ENCODE measurements around the gene STAB1. TPM values are rescaled to one million over a fixed set of nuclear protein-coding genes. Genes with fewer than 3 reads are reported as not detected.

The STAB1 gene
- total and polyA plus RNA-seq, 2 of the 13 experiments (the other 11 are each of a cell fraction or from before 2014, with no cell fraction given): 0.09 to 0.34 TPM

- POLR2A ChIA-PET: no interaction called here
- Histone ChIP-seq H4K20me1 (ENCODE audit: insufficient read depth, low read length) (peaks cover 13% of the 10 kb centered on the region), H2AFZ (ENCODE audit: low read length) (no peak overlapping the region), H3K4me3 (replicated peaks in 1 of 3; ENCODE audit: insufficient read depth in 1 of 3, low read depth in 2 of 3, low read length in 3 of 3) (peak overlapping the region; percentile 54 to 86 (median 62)), H3K9ac (ENCODE audit: insufficient read depth, low read depth, low read length) (peak overlapping the region; percentile 93), H3K36me3 (replicated peaks in 1 of 2; ENCODE audit: control insufficient read depth in 1 of 2, insufficient read depth in 2 of 2, low read length in 2 of 2) (peaks cover 0 to 18% of the 10 kb centered on the region in 2 experiments; a peak in 3 of 5 replicates), H3K9me3 (ENCODE audit: low read length) (no peaks in the 10 kb centered on the region), H3K27me3 (ENCODE audit: control insufficient read depth in 1 of 2, insufficient read depth in 2 of 2, low read length in 2 of 2) (no peaks in the 10 kb centered on the region; a peak in 1 of 5 replicates), H3K27ac (ENCODE audit: extremely low read length, insufficient read depth, low read length) (peak overlapping the region; percentile 87), H3K4me2 (ENCODE audit: low read depth, low read length) (peak overlapping the region; percentile 98), H3K79me2 (ENCODE audit: insufficient read depth, low read length) (peaks cover 52% of the 10 kb centered on the region), H3K4me1 (ENCODE audit: insufficient read depth, low read length) (peaks cover 54% of the 10 kb centered on the region)
- TSS peak; percentile 60 for BruUV-seq (replicated peaks)
- in situ Hi-C loops (cut with HindIII; ENCODE audit: extremely low pct_ligation_motif_present, low pct_unique_long_range_greater_than_20kb): no loop called here
- DNase-seq (ENCODE audit: low spot score) (no peak), ATAC-seq (peak; percentile 0), FAIRE-seq (no peak)
- intact Hi-C loops (cut with micrococcal nuclease; ENCODE audit: unreplicated experiment): no loop called here
- CTCF ChIA-PET (ENCODE audit: low intra/inter-chr PET ratio, low total read pairs): no interaction called here
- WGBS (ENCODE audit: low lambda C conversion rate): 0% methylated on average over 3 of the region's 6 CpGs
- peak; percentile 57; the same call in 1 of the 2 replicates for TF ChIP-seq ZNF83 (CRISPR knock-in tag; IDR thresholded peaks at IDR 0.05; ENCODE audit: borderline replicate concordance)
- peak; percentile 85; the same call in 1 of the 2 replicates for TF ChIP-seq DNMT3B (CRISPR knock-in tag; conservative IDR thresholded peaks at IDR 0.05)
- TF ChIP-seq RFXAP (CRISPR knock-in tag; IDR thresholded peaks at IDR 0.05; ENCODE audit: borderline replicate concordance): no peak
- 0 out of 2 replicates have a peak, but pooled peaks have one; percentile 3 for TF ChIP-seq SNAPC2 (CRISPR knock-in tag; IDR thresholded peaks at IDR 0.05)
- TF ChIP-seq NR2F6 (IDR thresholded peaks at IDR 0.05): no peak
- 0 out of 2 replicates have a peak, but pooled peaks have one; percentile 43 for TF ChIP-seq NR2F6 (CRISPR knock-in tag; IDR thresholded peaks at IDR 0.05)
- TF ChIP-seq TCF7 (IDR thresholded peaks at IDR 0.05; ENCODE audit: low read depth): no peak
- 0 out of 2 replicates have a peak, but pooled peaks have one; percentile 74 for TF ChIP-seq FOXO4 (CRISPR knock-in tag; conservative IDR thresholded peaks at IDR 0.05)
- no peak for TF ChIP-seq ZNF224 (CRISPR knock-in tag; IDR thresholded peaks at IDR 0.05)
- TF ChIP-seq GATA4 (IDR thresholded peaks at IDR 0.05; ENCODE audit: borderline replicate concordance, low read depth): no peak
- TF ChIP-seq ZBTB38 (CRISPR knock-in tag; IDR thresholded peaks at IDR 0.05): peak; percentile 1; the same call in 1 of the 2 replicates
- TF ChIP-seq ZNF547 (CRISPR knock-in tag; IDR thresholded peaks at IDR 0.05): 0 out of 2 replicates have a peak, but pooled peaks have one; percentile 5
- TF ChIP-seq MBD4 (IDR thresholded peaks at IDR 0.05; ENCODE audit: borderline replicate concordance, low read length): no peak
- TF ChIP-seq SMYD3 (CRISPR knock-in tag; IDR thresholded peaks at IDR 0.05): 0 out of 2 replicates have a peak, but pooled peaks have one; percentile 71
- TF ChIP-seq REL (CRISPR knock-in tag; conservative IDR thresholded peaks at IDR 0.05): 0 out of 2 replicates have a peak, but pooled peaks have one; percentile 39
- no peak for TF ChIP-seq ZNF503 (CRISPR knock-in tag; IDR thresholded peaks at IDR 0.05)
- TF ChIP-seq, protein P1, sequence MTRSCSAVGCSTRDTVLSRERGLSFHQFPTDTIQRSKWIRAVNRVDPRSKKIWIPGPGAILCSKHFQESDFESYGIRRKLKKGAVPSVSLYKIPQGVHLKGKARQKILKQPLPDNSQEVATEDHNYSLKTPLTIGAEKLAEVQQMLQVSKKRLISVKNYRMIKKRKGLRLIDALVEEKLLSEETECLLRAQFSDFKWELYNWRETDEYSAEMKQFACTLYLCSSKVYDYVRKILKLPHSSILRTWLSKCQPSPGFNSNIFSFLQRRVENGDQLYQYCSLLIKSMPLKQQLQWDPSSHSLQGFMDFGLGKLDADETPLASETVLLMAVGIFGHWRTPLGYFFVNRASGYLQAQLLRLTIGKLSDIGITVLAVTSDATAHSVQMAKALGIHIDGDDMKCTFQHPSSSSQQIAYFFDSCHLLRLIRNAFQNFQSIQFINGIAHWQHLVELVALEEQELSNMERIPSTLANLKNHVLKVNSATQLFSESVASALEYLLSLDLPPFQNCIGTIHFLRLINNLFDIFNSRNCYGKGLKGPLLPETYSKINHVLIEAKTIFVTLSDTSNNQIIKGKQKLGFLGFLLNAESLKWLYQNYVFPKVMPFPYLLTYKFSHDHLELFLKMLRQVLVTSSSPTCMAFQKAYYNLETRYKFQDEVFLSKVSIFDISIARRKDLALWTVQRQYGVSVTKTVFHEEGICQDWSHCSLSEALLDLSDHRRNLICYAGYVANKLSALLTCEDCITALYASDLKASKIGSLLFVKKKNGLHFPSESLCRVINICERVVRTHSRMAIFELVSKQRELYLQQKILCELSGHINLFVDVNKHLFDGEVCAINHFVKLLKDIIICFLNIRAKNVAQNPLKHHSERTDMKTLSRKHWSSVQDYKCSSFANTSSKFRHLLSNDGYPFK (CRISPR knock-in tag; IDR thresholded peaks at IDR 0.05; ENCODE audit: borderline replicate concordance): no peak
- no peak for TF ChIP-seq KDM6A (CRISPR knock-in tag; IDR thresholded peaks at IDR 0.05; ENCODE audit: low read depth)
- TF ChIP-seq TGIF2 (CRISPR knock-in tag; IDR thresholded peaks at IDR 0.05): no peak
- no peak for TF ChIP-seq ZNF350 (CRISPR knock-in tag; IDR thresholded peaks at IDR 0.05; ENCODE audit: borderline replicate concordance, low read depth)
- no peak for TF ChIP-seq GATAD1 (CRISPR knock-in tag; IDR thresholded peaks at IDR 0.05)
Observed at GRCh38 chr3:52537165-52537620, 42.1 kb downstream of the STAB1 start.

Data from HepG2 (cell line).